HUES64 (cell line): Measurements from ENCODE around the gene CSGALNACT2. TPM values are rescaled to one million over a fixed set of nuclear protein-coding genes. Genes with fewer than 3 reads are reported as not detected.
A peak's percentile ranks its signal among the peaks of the same experiment; 100 is the strongest.
"Not testable (repeated sequence)": the region's sequence is repeated elsewhere in the genome, so short reads cannot be mapped to it uniquely, and the experiment has no call there.

ENCODE experiments used
- H3K27ac ChIP-seq: 2 replicates; pipeline ENCODE4 v1.7.0; 2013; ENCODE audit warnings: low read depth, low read length, inconsistent platforms
- H3K27me3 ChIP-seq: 2 replicates; pipeline ENCODE4 v1.6.1; 2013; ENCODE audit warnings: mild to moderate bottlenecking, low read length; ENCODE audit not compliant: insufficient read depth
- H3K36me3 ChIP-seq: 2 replicates; pipeline ENCODE4 v1.6.1; 2013; ENCODE audit warnings: mild to moderate bottlenecking, low read length; ENCODE audit not compliant: insufficient read depth
- H3K4me1 ChIP-seq: 2 replicates; pipeline ENCODE4 v1.6.1; 2013; ENCODE audit warnings: mild to moderate bottlenecking, low read length, moderate library complexity; ENCODE audit not compliant: insufficient read depth
- H3K4me3 ChIP-seq: 2 replicates; pipeline ENCODE4 v1.5.1; 2013; ENCODE audit warnings: mild to moderate bottlenecking, low read length, moderate library complexity
- H3K9ac ChIP-seq: 2 replicates; pipeline ENCODE4 v1.6.1; 2013; ENCODE audit warnings: mild to moderate bottlenecking, low read depth, low read length
- H3K9me3 ChIP-seq: 2 replicates; pipeline ENCODE4 v1.6.1; 2013; ENCODE audit warnings: low read depth, low read length; ENCODE audit not compliant: insufficient read depth
- WGBS: fragments of 150-250, 120-280 bp; methylation state at CpG from one replicate; pipeline ENCODE4 v1.1.7; 2013; ENCODE audit warnings: missing lambda C conversion rate; 5-methylcytosine and 5-hydroxymethylcytosine counted together
- polyA plus RNA-seq, 2 experiments: library from polyadenylated mRNA; stranded (reverse); fragments of 50-300 nt; gene quantifications; one replicate each; pipeline ENCODE4 v1.2.3, GENCODE V29; 2013

The CSGALNACT2 gene
- polyA plus RNA-seq (2013, experiment 1 of 2), result 5.1 TPM
- polyA plus RNA-seq (2013, experiment 2 of 2), result 6.1 TPM

DNA sequence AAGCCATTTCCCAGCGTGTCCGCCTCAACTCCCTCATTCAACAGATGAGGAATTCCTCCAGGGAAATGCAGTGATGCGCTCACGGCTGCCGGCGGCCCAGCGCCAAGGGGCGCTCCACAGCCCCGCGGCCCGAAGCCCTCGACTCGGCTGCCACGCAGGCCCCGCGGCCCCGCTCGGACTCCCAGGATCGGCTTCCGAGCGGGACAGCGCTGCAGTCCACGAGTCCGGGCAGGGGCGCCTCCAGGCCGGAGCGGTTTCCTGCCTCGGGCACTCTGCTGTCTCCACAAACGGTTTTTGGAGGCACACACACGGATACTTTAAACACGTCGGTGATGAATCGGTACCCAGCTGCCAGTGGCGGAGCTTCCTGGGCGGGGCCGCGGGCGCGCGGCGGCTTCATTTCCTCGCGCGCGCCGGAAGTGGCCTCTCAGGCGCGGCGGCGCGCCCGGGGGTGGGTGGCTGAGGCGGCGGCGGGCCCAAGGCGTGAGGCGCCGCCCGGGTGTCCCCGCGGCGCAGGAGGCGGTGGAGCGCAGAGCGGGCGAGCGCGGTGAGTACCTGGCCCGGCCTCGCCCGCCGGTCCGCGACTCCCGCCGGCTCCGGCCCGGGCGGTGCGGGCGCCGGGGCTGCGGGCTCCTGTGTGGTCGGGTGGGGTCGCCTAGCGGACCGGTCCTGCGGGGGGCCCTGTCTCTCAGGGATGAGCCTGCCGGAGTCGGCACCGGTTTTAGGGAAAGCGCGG, at the start of gene CSGALNACT2:
Gene CSGALNACT2, plus strand, starts transcription at position 425 of the 736 bp plus-strand sequence. CDS start 16,705 bp downstream, outside the sequence.
- WGBS, result under 1% methylated on average over 91 of the region's 93 CpGs
- Histone ChIP-seq H3K36me3 (no peaks in the 10 kb centered on the region), H3K9ac (peak within 1 kb of the TSS; percentile 72), H3K27me3 (peaks cover 22% of the 10 kb centered on the region), H3K27ac (no peak within 1 kb of the TSS), H3K4me1 (peaks cover 6% of the 10 kb centered on the region), H3K4me3 (peak within 1 kb of the TSS; percentile 77), H3K9me3 (no peaks in the 10 kb centered on the region)

GRCh38 chr10:43089519-43089918, 48.7 kb upstream of the CSGALNACT2 start:
- no peaks in the 10 kb centered on the region; the same call in 1 of the 2 replicates for H3K4me1 ChIP-seq

GRCh38 chr10:43090188-43090587, 48.1 kb upstream of the CSGALNACT2 start:
- 92% methylated on average over 8 of the region's 8 CpGs for WGBS
- Histone ChIP-seq H3K36me3 (no peaks in the 10 kb centered on the region), H3K9me3 (no peaks in the 10 kb centered on the region), H3K9ac (no peak overlapping the region), H3K4me3 (no peak overlapping the region), H3K4me1 (no peaks in the 10 kb centered on the region; the same call in 1 of the 2 replicates), H3K27ac (no peak overlapping the region), H3K27me3 (no peaks in the 10 kb centered on the region)

More at GRCh38 chr10:43089519-43089918, 48.7 kb upstream of the CSGALNACT2 start:
- no peak overlapping the region for H3K27ac ChIP-seq
- H3K36me3 ChIP-seq, result no peaks in the 10 kb centered on the region
- 95% methylated on average over 10 of the region's 10 CpGs for WGBS
- H3K9ac ChIP-seq, result no peak overlapping the region
- no peaks in the 10 kb centered on the region for H3K27me3 ChIP-seq
- H3K4me3 ChIP-seq, result no peak overlapping the region
- no peaks in the 10 kb centered on the region for H3K9me3 ChIP-seq

DNA sequence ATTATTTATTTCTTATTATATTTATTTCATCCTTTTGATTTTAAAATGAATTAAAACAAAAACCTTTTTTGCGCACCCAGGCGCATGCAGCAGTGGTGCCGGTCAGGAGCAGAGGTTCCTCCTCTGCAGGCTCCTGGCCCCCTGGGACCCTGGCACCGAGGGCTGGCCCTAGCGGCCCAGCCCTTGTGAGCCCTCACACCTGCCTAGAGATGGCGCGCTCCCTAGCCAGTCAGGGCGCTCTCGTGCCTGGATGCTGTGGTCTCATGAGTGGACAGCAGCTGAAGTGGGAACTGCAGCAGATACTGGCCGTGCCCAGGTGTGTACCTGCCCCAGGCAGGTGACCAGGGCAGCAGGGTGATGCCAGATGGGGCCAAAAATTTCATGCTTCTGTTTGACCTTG, 47.6 kb upstream of the CSGALNACT2 start:
- 95% methylated on average over 10 of the region's 10 CpGs for WGBS
- Histone ChIP-seq H3K4me3 (no peak overlapping the region), H3K36me3 (no peaks in the 10 kb centered on the region), H3K9me3 (no peaks in the 10 kb centered on the region), H3K27ac (no peak overlapping the region), H3K9ac (no peak overlapping the region), H3K27me3 (no peaks in the 10 kb centered on the region), H3K4me1 (no peaks in the 10 kb centered on the region; the same call in 1 of the 2 replicates)

DNA sequence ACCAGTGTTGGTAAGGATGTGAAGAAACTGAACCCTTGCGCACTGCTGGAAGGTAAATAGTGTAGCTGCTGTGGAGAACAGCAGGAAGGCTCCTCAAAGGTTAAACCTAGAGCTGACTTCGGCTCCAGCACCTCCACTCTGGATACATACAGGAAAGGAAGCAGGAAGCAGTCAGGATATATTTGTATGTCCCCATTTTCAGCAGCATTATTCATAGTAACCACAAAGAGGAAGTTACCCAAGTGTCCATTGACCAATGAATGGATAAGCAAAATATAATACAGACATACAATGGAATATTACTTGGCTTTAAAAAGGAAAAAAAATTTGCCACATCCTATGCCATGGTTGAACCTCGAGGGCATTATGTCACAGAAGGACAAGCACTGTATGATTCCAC, 46.4 kb upstream of the CSGALNACT2 start:
- 95% methylated on average over 3 of the region's 3 CpGs for WGBS
- no peak overlapping the region for H3K27ac ChIP-seq
- H3K4me1 ChIP-seq, result no peaks in the 10 kb centered on the region; the same call in 1 of the 2 replicates
- H3K9ac ChIP-seq, result no peak overlapping the region
- H3K4me3 ChIP-seq, result no peak overlapping the region
- no peaks in the 10 kb centered on the region for H3K9me3 ChIP-seq
- H3K36me3 ChIP-seq, result no peaks in the 10 kb centered on the region
- no peaks in the 10 kb centered on the region for H3K27me3 ChIP-seq

DNA sequence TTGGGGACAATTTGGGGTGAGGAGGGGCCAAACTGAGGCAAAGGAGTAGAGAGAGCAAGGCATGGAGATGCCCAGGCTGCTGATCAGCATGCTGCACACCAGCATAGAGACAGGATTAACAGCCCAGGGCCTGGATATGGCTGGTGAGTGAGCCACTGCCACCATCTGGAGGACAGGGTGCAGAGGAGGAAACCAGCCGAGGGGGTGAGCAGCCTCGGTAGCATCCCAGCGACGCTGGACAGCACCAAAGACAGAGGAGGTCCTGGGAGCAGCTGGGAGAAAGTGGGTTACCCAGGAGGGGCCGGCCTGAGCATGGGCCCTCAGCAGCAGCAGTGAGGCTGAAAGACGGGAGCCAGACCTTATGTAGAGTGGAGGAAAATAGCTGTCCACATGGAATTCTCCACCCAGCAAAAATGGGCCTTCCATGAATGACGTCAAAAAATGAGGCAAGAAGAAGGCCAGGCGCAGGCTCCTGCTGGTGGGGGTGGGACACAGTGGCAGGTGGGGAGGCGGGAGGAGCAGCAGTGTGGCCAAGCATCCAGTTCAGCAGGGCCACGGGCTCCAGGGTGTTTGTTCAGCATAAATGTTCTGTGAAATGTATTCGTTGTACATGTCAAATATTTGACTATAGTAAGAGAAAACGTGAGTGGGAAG, 44.7 kb upstream of the CSGALNACT2 start:
- H3K9me3 ChIP-seq, result no peaks in the 10 kb centered on the region
- no peaks in the 10 kb centered on the region for H3K36me3 ChIP-seq
- H3K9ac ChIP-seq, result no peak overlapping the region
- 55% methylated on average over 12 of the region's 12 CpGs for WGBS
- H3K27ac ChIP-seq, result no peak overlapping the region
- H3K4me1 ChIP-seq, result no peaks in the 10 kb centered on the region; the same call in 1 of the 2 replicates
- no peak overlapping the region for H3K4me3 ChIP-seq
- no peaks in the 10 kb centered on the region for H3K27me3 ChIP-seq

DNA sequence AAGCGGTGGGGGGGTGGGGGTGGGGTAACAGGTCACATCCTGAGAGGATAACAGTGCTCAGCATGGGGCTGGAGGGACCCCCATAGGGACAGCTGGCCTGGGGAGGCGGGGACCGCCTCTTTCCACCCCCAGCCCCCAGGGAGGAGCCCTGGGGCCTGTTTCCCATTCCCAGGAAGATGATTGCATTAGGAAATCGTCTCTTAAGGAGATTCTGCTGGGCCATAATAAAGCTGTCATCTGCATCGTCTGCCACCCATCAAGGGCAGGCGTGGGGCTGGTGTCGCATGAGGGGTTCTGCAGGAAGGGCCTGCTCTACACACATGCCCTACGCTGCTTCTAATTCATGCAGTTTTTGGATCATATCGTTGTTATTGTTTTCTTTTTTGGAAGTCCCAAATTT, 44.2 kb upstream of the CSGALNACT2 start:
- no peak overlapping the region for H3K27ac ChIP-seq
- H3K9me3 ChIP-seq, result no peaks in the 10 kb centered on the region
- no peak overlapping the region for H3K9ac ChIP-seq
- no peaks in the 10 kb centered on the region for H3K4me1 ChIP-seq
- no peaks in the 10 kb centered on the region for H3K36me3 ChIP-seq
- 76% methylated on average over 9 of the region's 9 CpGs for WGBS
- H3K27me3 ChIP-seq, result no peaks in the 10 kb centered on the region
- H3K4me3 ChIP-seq, result no peak overlapping the region

GRCh38 chr10:43099339-43099738, 38.9 kb upstream of the CSGALNACT2 start:
- peaks cover 11% of the 10 kb centered on the region for H3K27me3 ChIP-seq
- H3K9me3 ChIP-seq, H3K4me1 ChIP-seq, H3K9ac ChIP-seq, H3K4me3 ChIP-seq, H3K27ac ChIP-seq, H3K36me3 ChIP-seq: not testable (repeated sequence)
- 93% methylated on average over 6 of the region's 6 CpGs for WGBS

- WGBS, result 90% methylated on average over 4 of the region's 4 CpGs
- peaks cover 17% of the 10 kb centered on the region for H3K27me3 ChIP-seq
- H3K9me3 ChIP-seq, result no peaks in the 10 kb centered on the region
- H3K4me1 ChIP-seq, result no peaks in the 10 kb centered on the region
- H3K27ac ChIP-seq, result no peak overlapping the region
- no peak overlapping the region for H3K4me3 ChIP-seq
- no peak overlapping the region for H3K9ac ChIP-seq
- no peaks in the 10 kb centered on the region for H3K36me3 ChIP-seq
Measured at GRCh38 chr10:43099928-43100327, 38.3 kb upstream of the CSGALNACT2 start.

DNA sequence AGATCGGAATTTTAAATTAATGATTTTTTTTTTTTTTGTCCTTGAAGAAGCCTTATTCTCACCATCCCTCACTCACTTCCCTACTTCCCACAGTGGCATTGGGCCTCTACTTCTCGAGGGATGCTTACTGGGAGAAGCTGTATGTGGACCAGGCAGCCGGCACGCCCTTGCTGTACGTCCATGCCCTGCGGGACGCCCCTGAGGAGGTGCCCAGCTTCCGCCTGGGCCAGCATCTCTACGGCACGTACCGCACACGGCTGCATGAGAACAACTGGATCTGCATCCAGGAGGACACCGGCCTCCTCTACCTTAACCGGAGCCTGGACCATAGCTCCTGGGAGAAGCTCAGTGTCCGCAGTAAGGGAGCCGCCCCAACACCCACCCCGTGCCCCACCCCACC, 37.9 kb upstream of the CSGALNACT2 start:
- H3K9me3 ChIP-seq, result no peaks in the 10 kb centered on the region
- no peaks in the 10 kb centered on the region for H3K4me1 ChIP-seq
- peaks cover 21% of the 10 kb centered on the region for H3K27me3 ChIP-seq
- H3K9ac ChIP-seq, result no peak overlapping the region
- H3K36me3 ChIP-seq, result no peaks in the 10 kb centered on the region
- H3K27ac ChIP-seq, result no peak overlapping the region
- WGBS, result 96% methylated on average over 17 of the region's 17 CpGs
- H3K4me3 ChIP-seq, result no peak overlapping the region

DNA sequence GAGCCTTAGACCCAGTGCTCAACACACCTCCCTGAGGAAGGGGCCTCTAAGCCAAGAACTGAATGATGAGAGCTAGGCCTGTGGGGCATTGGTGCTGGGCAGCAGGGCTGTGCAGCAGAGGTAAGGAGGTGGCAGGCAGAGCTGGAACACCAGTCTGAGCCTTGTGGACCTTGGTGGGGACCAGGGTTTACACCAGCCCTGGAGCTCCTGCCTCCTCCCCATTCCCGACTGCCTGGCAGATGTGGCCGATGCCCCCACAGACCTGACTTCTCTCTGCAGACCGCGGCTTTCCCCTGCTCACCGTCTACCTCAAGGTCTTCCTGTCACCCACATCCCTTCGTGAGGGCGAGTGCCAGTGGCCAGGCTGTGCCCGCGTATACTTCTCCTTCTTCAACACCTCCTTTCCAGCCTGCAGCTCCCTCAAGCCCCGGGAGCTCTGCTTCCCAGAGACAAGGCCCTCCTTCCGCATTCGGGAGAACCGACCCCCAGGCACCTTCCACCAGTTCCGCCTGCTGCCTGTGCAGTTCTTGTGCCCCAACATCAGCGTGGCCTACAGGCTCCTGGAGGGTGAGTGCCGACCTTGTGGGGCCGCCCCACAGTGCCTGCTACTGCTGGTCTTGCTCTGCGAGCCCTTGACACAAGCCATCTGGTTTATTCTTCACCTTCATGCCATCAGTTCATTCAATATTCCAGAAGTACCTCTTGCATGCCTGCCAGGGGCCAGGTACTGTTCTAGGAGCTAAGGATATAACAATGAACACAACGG, 36.0 kb upstream of the CSGALNACT2 start:
- no peak overlapping the region for H3K9ac ChIP-seq
- 92% methylated on average over 19 of the region's 19 CpGs for WGBS
- H3K4me3 ChIP-seq, result no peak overlapping the region
- peaks cover 21% of the 10 kb centered on the region for H3K27me3 ChIP-seq
- no peak overlapping the region for H3K27ac ChIP-seq
- no peaks in the 10 kb centered on the region for H3K4me1 ChIP-seq
- no peaks in the 10 kb centered on the region for H3K36me3 ChIP-seq
- H3K9me3 ChIP-seq, result no peaks in the 10 kb centered on the region
